ENCODE measurements around the gene PAF1.

DNA sequence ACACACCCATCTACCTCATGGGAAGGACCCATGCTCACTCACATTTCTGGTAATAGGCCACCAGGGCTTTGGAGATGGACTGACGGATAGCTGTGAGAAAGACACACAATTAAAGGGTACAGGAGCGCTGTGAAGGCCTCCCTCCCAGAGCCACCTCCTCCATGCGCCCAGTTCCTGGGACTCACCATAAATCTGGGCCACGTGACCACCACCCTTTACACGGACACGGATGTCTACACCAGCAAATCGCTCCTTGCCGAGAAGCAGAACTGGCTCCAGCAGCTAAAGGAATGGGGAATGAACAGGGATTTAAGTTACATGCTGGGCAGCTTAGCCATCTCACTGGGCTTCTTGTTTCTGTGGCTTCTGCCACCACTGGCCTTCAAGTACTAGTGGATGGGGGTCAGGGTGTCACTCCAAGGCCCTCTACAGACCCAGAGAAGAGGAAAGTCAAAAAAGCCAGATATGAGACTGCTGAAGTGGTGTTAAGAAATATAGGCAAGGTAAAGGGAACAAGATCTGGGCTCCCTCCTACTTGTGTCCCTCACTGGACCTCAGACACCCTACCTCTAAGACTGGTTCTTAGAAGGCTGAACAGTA is 42.7 kb upstream of the PAF1 start:
- TF ChIP-seq, protein P1, sequence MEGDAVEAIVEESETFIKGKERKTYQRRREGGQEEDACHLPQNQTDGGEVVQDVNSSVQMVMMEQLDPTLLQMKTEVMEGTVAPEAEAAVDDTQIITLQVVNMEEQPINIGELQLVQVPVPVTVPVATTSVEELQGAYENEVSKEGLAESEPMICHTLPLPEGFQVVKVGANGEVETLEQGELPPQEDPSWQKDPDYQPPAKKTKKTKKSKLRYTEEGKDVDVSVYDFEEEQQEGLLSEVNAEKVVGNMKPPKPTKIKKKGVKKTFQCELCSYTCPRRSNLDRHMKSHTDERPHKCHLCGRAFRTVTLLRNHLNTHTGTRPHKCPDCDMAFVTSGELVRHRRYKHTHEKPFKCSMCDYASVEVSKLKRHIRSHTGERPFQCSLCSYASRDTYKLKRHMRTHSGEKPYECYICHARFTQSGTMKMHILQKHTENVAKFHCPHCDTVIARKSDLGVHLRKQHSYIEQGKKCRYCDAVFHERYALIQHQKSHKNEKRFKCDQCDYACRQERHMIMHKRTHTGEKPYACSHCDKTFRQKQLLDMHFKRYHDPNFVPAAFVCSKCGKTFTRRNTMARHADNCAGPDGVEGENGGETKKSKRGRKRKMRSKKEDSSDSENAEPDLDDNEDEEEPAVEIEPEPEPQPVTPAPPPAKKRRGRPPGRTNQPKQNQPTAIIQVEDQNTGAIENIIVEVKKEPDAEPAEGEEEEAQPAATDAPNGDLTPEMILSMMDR (IDR thresholded peaks at IDR 0.05 in 4 of 5, conservative IDR thresholded peaks at IDR 0.05 in 1 of 5), result no peak
- TF ChIP-seq POLR2A (IDR thresholded peaks at IDR 0.05), result no peak

Data from gastrocnemius medialis (tissue), 4 donors.